HG02623 (cell line): Measurements from ENCODE around the gene ICOSLG.
"Not testable (repeated sequence)": the region's sequence is repeated elsewhere in the genome, so short reads cannot be mapped to it uniquely, and the experiment has no call there.

Experiments used
- ATAC-seq: cut with Tn5 transposase; IDR thresholded peaks from one replicate; pipeline ENCODE4 v1.9.1; 2021; ENCODE audit warnings: moderate library complexity; ENCODE audit not compliant: unreplicated experiment

Gene ICOSLG

GRCh38 chr21:44184862-44185261 lies 55.9 kb downstream of the ICOSLG start:
- ATAC-seq = not testable (repeated sequence)

- not testable (repeated sequence) for ATAC-seq
Observed at GRCh38 chr21:44182202-44182601, 58.5 kb downstream of the ICOSLG start.

- ATAC-seq = not testable (repeated sequence)
Observed at GRCh38 chr21:44181506-44181905, 59.2 kb downstream of the ICOSLG start.

GRCh38 chr21:44176127-44176526 lies 64.6 kb downstream of the ICOSLG start:
- ATAC-seq = not testable (repeated sequence)

- not testable (repeated sequence) for ATAC-seq
Observed at GRCh38 chr21:44175189-44175588, 65.6 kb downstream of the ICOSLG start.
